NCI-H2107 treated with DMSO at 0.1 percent for 48 hours (cell line): ENCODE measurements around the gene SLIT3.
"Not testable (repeated sequence)": the region's sequence is repeated elsewhere in the genome, so short reads cannot be mapped to it uniquely, and the experiment has no call there.

Experiments
- DNase-seq: peaks from one replicate; lab custom pipeline; 2025; ENCODE audit not compliant: unreplicated experiment; lab: John Stamatoyannopoulos, UW

SLIT3 gene

GRCh38 chr5:169222934-169223594, 77.9 kb downstream of the SLIT3 start:
- no peak for DNase-seq

GRCh38 chr5:169221519-169221918, 79.4 kb downstream of the SLIT3 start:
- DNase-seq: no peak

DNA sequence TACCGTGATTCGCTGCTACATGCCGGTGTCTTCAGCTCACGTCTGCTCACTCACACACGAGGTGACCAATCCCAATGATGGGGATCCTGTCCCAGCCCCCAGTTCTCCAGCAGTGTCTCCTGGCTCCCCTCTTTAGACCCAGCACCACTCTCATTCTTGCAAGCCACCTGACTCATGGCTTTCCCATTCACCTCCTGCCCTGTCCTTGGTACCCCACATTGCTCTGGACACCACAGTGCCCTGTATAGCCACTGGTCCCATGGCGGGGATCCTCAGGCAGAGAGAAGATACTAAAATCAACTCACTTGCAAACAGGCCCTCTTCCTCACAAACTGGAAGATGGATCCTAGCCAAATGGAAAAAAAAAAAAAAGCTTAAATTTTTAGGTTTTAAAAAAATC, 81.0 kb downstream of the SLIT3 start:
- DNase-seq: no peak

- no peak for DNase-seq
These were observed 81.6 kb downstream of the SLIT3 start for GRCh38 chr5:169219351-169219750.

DNA sequence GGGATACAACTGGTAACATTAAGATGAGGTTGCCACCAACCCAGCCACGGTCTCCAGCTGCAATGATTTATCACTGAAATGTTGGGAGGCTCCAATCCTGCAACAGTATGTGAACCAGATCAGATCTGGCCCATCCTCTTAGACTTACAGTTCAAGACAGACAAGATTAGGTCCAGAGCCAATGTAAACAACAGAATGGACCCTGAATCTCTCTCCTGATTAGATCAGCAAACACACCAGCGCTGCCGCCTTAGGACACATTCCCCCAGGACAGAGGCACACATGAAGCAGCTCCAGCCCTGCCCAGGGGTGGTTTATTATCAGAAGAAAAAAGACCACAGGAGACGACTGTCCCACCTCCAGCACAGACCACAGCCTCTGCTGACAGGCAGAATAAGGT, 82.1 kb downstream of the SLIT3 start:
- no peak for DNase-seq

DNA sequence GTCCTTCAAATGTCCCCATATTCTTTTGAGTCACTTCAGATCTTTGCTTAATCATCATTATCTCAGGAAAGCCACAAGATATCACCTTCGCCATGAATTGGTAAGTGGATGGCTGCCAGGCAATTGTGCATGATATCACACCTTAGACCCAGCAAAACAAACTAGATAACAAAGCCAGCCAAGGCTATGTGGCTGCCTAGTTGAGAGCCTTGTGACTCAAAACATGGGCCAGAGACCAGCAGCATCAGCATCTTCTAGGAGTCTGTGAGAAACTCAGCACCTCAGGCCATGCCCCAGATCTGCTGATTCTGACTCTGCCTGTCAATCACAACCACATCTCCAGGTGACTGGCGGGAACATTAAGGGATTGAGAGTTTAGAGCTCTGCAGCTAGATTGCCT, 82.8 kb downstream of the SLIT3 start:
- no peak for DNase-seq

- no peak for DNase-seq
These were observed 84.1 kb downstream of the SLIT3 start for GRCh38 chr5:169216866-169217265.

GRCh38 chr5:169213479-169213878, 87.5 kb downstream of the SLIT3 start:
- DNase-seq: no peak

- not testable (repeated sequence) for DNase-seq
These were observed 89.2 kb downstream of the SLIT3 start for GRCh38 chr5:169211761-169212160.

GRCh38 chr5:169204788-169205400, 96.0 kb downstream of the SLIT3 start:
- no peak for DNase-seq

GRCh38 chr5:169202969-169203368, 98.0 kb downstream of the SLIT3 start:
- no peak for DNase-seq

DNA sequence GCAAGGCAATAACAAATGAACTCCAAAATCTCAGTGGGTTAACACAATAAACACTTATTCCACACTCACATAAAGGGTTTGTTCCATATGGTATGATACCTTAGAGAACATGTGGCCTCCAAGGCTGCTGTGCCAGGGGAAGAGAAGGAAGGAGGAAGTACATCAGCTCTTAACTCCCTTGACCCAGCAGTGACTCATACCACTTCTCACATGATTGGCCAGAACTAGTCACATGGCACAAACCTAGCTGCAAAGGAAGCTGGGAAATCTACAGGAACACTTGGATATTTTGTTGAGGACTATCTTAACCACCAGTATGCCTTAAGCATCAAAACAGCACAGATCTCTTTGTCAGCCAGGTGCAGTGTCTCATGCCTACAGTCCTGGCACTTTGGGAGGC, 99.3 kb downstream of the SLIT3 start:
- DNase-seq: no peak

DNA sequence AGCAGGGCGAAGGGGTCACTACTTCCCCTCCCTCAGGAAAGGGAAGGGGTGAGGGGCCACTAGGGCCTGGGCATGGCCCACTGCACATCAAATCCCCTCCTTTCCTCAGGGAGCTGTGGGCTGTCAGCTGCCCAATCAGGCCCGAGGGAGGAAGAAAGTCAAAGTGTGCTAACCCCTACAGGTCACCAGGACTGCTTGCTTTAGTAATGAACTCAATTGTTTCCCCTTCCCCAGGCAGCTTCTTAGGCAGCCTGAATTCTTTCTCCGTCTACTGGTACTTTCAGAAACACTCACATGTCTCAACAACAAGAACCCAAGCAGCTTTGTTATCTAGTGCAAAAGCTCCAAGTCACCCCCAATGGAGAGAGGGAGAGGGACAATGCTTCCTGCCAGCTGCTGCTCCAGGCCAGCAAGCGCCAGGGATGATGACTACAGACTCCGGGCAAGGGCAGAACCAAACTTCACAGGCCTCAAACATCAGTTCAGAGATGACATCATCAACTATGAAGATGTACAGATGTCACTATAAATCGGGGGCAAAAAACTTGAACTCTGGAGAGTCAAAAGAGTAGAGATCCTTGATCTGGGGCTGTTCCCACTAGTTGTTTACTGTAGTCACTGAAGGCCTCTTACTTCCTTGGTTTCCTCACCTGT, 100.7 kb downstream of the SLIT3 start:
- no peak for DNase-seq

DNA sequence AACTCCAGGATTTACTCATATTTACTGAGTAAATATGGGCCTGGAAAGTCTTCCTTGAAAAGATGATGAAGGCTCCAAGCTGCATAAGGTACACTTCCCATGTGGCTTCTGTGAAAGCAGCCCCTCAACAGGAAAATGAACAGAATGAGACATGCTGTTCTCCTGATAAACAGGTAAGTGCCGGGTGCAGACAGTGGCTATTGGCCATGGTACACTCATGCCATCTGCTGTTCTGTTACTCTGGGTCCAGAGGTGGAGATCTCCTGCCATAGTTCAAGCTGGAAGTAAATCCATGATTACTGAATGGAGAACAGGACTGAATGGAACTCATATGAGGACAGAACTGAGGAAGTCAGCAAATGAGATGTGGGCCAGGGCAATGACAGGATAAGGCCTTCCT, 103.6 kb downstream of the SLIT3 start:
- DNase-seq: no peak

GRCh38 chr5:169196059-169196458, 104.9 kb downstream of the SLIT3 start:
- DNase-seq: no peak

DNA sequence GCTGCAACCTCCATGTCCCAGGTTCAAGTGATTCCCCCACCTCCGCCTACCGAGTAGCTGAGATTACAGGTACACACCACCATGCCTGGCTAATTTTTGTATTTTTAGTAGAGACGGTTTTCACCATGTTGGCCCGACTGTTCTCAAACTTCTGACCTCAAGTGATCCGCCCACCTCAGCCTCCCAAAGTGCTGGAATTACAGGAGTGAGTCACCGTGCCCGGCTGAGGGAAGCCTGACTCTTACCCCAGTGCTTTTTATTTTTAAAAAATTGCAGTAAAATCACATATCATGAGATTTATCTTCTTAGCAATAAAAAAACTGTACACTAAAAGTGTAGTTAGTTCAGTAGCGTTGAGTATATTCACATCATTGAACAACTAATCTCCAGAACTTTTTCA, 105.3 kb downstream of the SLIT3 start:
- DNase-seq: no peak

- no peak for DNase-seq
These were observed 108.4 kb downstream of the SLIT3 start for GRCh38 chr5:169192536-169192935.

DNA sequence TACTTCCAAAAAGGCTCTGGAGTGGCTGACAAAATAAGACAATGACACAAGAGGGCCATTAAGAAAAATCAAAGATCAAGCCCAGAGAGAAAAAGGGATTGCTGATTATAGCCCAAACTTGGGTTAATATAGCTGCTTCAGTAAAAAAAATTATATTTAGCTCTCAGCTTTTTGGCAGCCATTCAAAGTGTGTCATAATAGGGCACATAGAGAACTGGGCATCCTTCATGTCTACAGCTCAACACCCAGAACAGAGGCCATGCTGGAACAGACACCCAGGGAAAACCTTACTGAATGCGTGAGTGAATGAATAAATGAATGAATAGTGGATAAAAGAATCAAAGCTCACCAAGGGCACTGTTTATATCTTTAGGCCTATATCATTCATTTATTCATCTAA, 110.1 kb downstream of the SLIT3 start:
- DNase-seq: no peak

- no peak for DNase-seq
These were observed 115.3 kb downstream of the SLIT3 start for GRCh38 chr5:169185626-169186025.

GRCh38 chr5:169183576-169183975, 117.4 kb downstream of the SLIT3 start:
- no peak for DNase-seq

DNA sequence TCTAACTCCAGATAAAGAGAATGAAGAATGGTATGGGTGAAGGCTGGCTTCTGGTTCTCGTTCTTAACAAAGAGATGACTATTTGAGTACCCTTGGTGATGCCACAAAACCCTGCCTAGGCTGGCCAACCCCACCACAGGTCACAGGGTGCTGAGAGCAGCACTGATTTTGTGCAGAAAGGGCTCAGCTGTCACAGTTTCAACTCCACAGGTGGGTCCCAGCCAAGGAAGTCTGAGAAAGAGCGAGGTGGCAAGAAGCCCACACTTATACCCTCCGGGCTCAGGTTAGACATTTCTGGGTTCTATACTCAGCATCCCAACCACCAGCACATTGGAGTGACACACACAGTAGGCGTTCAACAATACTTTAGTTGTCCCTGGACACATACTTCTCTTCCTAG, 118.1 kb downstream of the SLIT3 start:
- no peak for DNase-seq

GRCh38 chr5:169181814-169182213, 119.1 kb downstream of the SLIT3 start:
- no peak for DNase-seq

GRCh38 chr5:169178754-169179153, 122.2 kb downstream of the SLIT3 start:
- DNase-seq: no peak
